K562 (cell line): ENCODE measurements around the gene RREB1. TPM values are rescaled to one million over a fixed set of nuclear protein-coding genes. Genes with fewer than 3 reads are reported as not detected.

Experiments
- CC2D1A ChIP-seq: fragments of 450-650 bp; IDR thresholded peaks from 2 replicates; pipeline ENCODE4 v1.6.1; 2017; ENCODE audit warnings: mild to moderate bottlenecking
- CHD1 ChIP-seq: fragments of 200-600 bp; sonication (generic); IDR thresholded peaks from one replicate; pipeline ENCODE4 v1.6.1; 2012; ENCODE audit warnings: mild to moderate bottlenecking, moderate library complexity, low read length, inconsistent platforms
- CREB3 ChIP-seq: fragments of 450-650 bp; conservative IDR thresholded peaks from 2 replicates; pipeline ENCODE4 v1.6.1; 2016; ENCODE audit warnings: missing genetic modification characterization, low read depth, mild to moderate bottlenecking, missing compliant biosample characterization, moderate library complexity
- KDM5B ChIP-seq: fragments of 200-600 bp; sonication (generic); IDR thresholded peaks from 2 replicates; pipeline ENCODE4 v1.6.1; 2012; ENCODE audit warnings: low read depth, mild to moderate bottlenecking, moderate library complexity, low read length, control low read depth, inconsistent platforms; ENCODE audit not compliant: insufficient replicate concordance
- KHSRP ChIP-seq: fragments of 450-650 bp; IDR thresholded peaks from 2 replicates; pipeline ENCODE4 v1.6.1; 2017
- KLF10 ChIP-seq: fragments of 250-450 bp; sonication (Bioruptor Pico); IDR thresholded peaks from 2 replicates; pipeline ENCODE4 v1.6.1; 2021; ENCODE audit warnings: matching md5 sums
- POLR2A ChIP-seq: fragments of 450-650 bp; conservative IDR thresholded peaks from 2 replicates; pipeline ENCODE4 v1.6.1; 2016
- POLR3G ChIP-seq: IDR thresholded peaks from 2 replicates; pipeline ENCODE4 v1.6.1; 2011; ENCODE audit not compliant: insufficient read length, insufficient replicate concordance; ENCODE audit errors: extremely low read depth
- POU5F1 ChIP-seq: fragments of 150-350 bp; IDR thresholded peaks from 2 replicates; pipeline ENCODE4 v1.6.1; 2014; ENCODE audit warnings: borderline replicate concordance, low read length, low read depth, mild to moderate bottlenecking; ENCODE audit not compliant: partially characterized antibody
- PURB ChIP-seq: sonication (generic); formaldehyde crosslinking; IDR thresholded peaks from 2 replicates; pipeline ENCODE4 v1.9.0; 2021; ENCODE audit warnings: low read depth, mild to moderate bottlenecking, missing genetic modification reagents
- RBM15 ChIP-seq: fragments of 200-400 bp; formaldehyde crosslinking; IDR thresholded peaks from 2 replicates; pipeline ENCODE4 v1.6.1; 2018; ENCODE audit warnings: mild to moderate bottlenecking, low read length, moderate library complexity; ENCODE audit not compliant: insufficient read depth
- RFX1 ChIP-seq: fragments of 450-650 bp; IDR thresholded peaks from 2 replicates; pipeline ENCODE4 v1.6.1; 2016; ENCODE audit warnings: mild to moderate bottlenecking, moderate library complexity
- SMARCA5 ChIP-seq: fragments of 450-650 bp; IDR thresholded peaks from 2 replicates; pipeline ENCODE4 v1.6.1; 2016
- XRCC5 ChIP-seq: fragments of 200-400 bp; formaldehyde crosslinking; IDR thresholded peaks from 2 replicates; pipeline ENCODE4 v1.6.1; 2017; ENCODE audit warnings: low read depth, mild to moderate bottlenecking, low read length
- ZNF121 ChIP-seq: sonication (generic); formaldehyde crosslinking; conservative IDR thresholded peaks from 2 replicates; pipeline ENCODE4 v1.8.0; 2022; ENCODE audit warnings: missing genetic modification reagents
- ZNF124 ChIP-seq: sonication (generic); formaldehyde crosslinking; IDR thresholded peaks from 2 replicates; pipeline ENCODE4 v1.8.1; 2022; ENCODE audit warnings: missing genetic modification reagents
- ZNF175 ChIP-seq: fragments of 200-800 bp; sonication (Bioruptor generic); IDR thresholded peaks from 2 replicates; pipeline ENCODE4 v1.6.1; 2016; ENCODE audit warnings: low read depth, mild to moderate bottlenecking, missing genetic modification characterization, missing compliant biosample characterization
- ZNF23 ChIP-seq: fragments of 250-450 bp; sonication (Bioruptor Pico); IDR thresholded peaks from 2 replicates; pipeline ENCODE4 v1.4.0; 2020; ENCODE audit warnings: mild to moderate bottlenecking
- ZNF274 ChIP-seq: IDR thresholded peaks from 2 replicates; pipeline ENCODE4 v1.6.1; 2011; ENCODE audit warnings: low read depth, mild to moderate bottlenecking, low read length, moderate library complexity, borderline replicate concordance
- polyA plus RNA-seq, 8 experiments: library from polyadenylated mRNA; depleted of rRNA in 4 of 8; stranded (reverse) in 5 of 8; unstranded in 3 of 8; fragments of >200 nt; fragmentation: Nextera tagmentation in 2 of 8; fragmentation: Illumina TruSeq in 1 of 8; extraction: Ambion mirVana in 2 of 8; extraction: Trizol in 1 of 8; gene quantifications; 2 replicates each; pipeline versions ENCODE4 v1.2.1 to v1.2.3, GENCODE V29; 2011 to 2014; ENCODE audit warnings: inconsistent platforms in 1 of 8, missing spikeins in 1 of 8
- total RNA-seq, 7 experiments: library from RNA; depleted of rRNA in 6 of 7; stranded (reverse); fragments of >200 nt in 6 of 7; fragmentation: Illumina TruSeq in 2 of 7; extraction: Trizol in 2 of 7; gene quantifications; 2 replicates each; pipeline versions ENCODE4 v1.2.1 to v1.2.3, GENCODE V29; 2011 to 2021; ENCODE audit warnings: low replicate concordance in 1 of 7
- TF ChIP-seq, protein P1 (sequence below), 2 experiments: fragments of 150-350 bp in 1 of 2; IDR thresholded peaks; 2 replicates each; pipeline ENCODE4 v1.6.1; 2012 to 2016; ENCODE audit warnings: low read depth in 2 of 2, low read length in 2 of 2, mild to moderate bottlenecking in 1 of 2, moderate library complexity in 1 of 2

RREB1 gene
- total and polyA plus RNA-seq, 9 of the 15 experiments (the other 6 are each of a cell fraction or from before 2014, with no cell fraction given), result 3.3 to 64.2 (median 19.3) TPM

DNA sequence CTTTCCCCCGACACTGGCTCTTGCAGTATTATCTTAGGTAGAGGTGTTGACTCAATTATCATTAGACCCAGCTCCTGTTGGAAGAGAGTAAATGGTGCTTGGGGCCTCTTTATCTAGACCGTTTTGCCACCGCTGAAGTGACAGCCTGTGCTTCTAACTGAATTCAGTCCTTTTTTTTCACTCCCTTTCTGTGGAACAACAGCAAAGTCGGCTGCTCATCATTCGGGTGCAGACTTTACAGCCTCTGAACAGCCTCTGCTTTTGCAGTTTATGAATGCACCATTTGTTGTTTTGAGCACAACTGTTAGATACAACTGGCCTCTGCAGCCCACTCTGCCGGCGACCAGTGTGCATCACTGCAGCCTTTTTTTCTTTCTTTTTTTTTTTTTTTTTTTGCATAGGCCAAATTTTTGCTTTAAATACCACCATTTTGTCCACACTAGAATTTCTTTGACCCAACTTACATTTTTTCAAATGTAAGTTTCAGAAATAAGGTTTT lies 35.8 kb downstream of the RREB1 start (continued):
- TF ChIP-seq RBM15, result no peak
- TF ChIP-seq POLR2A, result 0 out of 2 replicates have a peak, but pooled peaks have one; percentile 32
- peak; percentile 50 for TF ChIP-seq CC2D1A
- TF ChIP-seq KHSRP, result no peak
- TF ChIP-seq SMARCA5, result 0 out of 2 replicates have a peak, but pooled peaks have one; percentile 18
- no peak for TF ChIP-seq RFX1
- no peak for TF ChIP-seq XRCC5
- no peak for TF ChIP-seq ZNF175 (CRISPR knock-in tag)
- TF ChIP-seq POLR3G, result no peak
- no peak for TF ChIP-seq PURB
- TF ChIP-seq ZNF121 (CRISPR knock-in tag), result no peak
- TF ChIP-seq CREB3 (tag), result no peak
- TF ChIP-seq ZNF23 (CRISPR knock-in tag), result no peak
- TF ChIP-seq POU5F1, result no peak
- TF ChIP-seq, protein P1, sequence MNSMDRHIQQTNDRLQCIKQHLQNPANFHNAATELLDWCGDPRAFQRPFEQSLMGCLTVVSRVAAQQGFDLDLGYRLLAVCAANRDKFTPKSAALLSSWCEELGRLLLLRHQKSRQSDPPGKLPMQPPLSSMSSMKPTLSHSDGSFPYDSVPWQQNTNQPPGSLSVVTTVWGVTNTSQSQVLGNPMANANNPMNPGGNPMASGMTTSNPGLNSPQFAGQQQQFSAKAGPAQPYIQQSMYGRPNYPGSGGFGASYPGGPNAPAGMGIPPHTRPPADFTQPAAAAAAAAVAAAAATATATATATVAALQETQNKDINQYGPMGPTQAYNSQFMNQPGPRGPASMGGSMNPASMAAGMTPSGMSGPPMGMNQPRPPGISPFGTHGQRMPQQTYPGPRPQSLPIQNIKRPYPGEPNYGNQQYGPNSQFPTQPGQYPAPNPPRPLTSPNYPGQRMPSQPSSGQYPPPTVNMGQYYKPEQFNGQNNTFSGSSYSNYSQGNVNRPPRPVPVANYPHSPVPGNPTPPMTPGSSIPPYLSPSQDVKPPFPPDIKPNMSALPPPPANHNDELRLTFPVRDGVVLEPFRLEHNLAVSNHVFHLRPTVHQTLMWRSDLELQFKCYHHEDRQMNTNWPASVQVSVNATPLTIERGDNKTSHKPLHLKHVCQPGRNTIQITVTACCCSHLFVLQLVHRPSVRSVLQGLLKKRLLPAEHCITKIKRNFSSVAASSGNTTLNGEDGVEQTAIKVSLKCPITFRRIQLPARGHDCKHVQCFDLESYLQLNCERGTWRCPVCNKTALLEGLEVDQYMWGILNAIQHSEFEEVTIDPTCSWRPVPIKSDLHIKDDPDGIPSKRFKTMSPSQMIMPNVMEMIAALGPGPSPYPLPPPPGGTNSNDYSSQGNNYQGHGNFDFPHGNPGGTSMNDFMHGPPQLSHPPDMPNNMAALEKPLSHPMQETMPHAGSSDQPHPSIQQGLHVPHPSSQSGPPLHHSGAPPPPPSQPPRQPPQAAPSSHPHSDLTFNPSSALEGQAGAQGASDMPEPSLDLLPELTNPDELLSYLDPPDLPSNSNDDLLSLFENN (IDR thresholded peaks at IDR 0.05; ENCODE audit: low read depth in 2 of 2, low read length in 2 of 2), result no peak
- no peak for TF ChIP-seq KLF10
- TF ChIP-seq KDM5B, result no peak
- TF ChIP-seq ZNF274, result no peak
- no peak for TF ChIP-seq ZNF124 (CRISPR knock-in tag)
- peak; percentile 56 for TF ChIP-seq CHD1
- TF ChIP-seq, all 486 proteins: peak for 83
